Naive thymus-derived CD4-positive, alpha-beta T cell (primary cell): ENCODE results near the gene COLQ. TPM values are rescaled to one million over a fixed set of nuclear protein-coding genes. Genes with fewer than 3 reads are reported as not detected.

Source experiments
- ATAC-seq: fragments of 150-1000 bp; cut with Tn5 transposase; 2 replicates; pipeline ENCODE4 v1.10.0; 2021; ENCODE audit warnings: mild to moderate bottlenecking, moderate library complexity
- CTCF ChIA-PET: fragments of 350-600 bp; sonication (Branson Sonifier 250); formaldehyde crosslinking; loops from one replicate; lab custom pipeline; 2021; ENCODE audit warnings: antibody characterized with exemption; lab: Charles Lee
- POLR2A ChIA-PET: fragments of 350-600 bp; sonication (Branson Sonifier 250); formaldehyde crosslinking; loops from one replicate; lab custom pipeline; 2021; ENCODE audit warnings: antibody characterized with exemption, inconsistent platforms; lab: Charles Lee
- DNase-seq, 9 donors: peaks; one replicate each; pipeline versions ENCODE4 v3.0.0 to v3.0.0-alpha.2; 2020 to 2022; ENCODE audit warnings: mixed read lengths in 1 of 9
- H3K27ac ChIP-seq: one replicate; pipeline ENCODE4 v1.7.0; 2013; ENCODE audit warnings: mild to moderate bottlenecking, low read depth, low read length, moderate library complexity
- H3K27me3 ChIP-seq, 2 donors: one replicate each; pipeline ENCODE4 v1.7.0; 2013; ENCODE audit warnings: low read length in 2 of 2, mild to moderate bottlenecking in 2 of 2, moderate library complexity in 2 of 2; ENCODE audit not compliant: control insufficient read depth in 2 of 2, insufficient read depth in 2 of 2
- H3K36me3 ChIP-seq, 3 experiments: 1 replicate in 2 of 3; 2 replicates in 1 of 3; pipeline ENCODE4 v1.7.0; 2013; ENCODE audit warnings: low read length in 3 of 3, mild to moderate bottlenecking in 3 of 3, moderate library complexity in 1 of 3; ENCODE audit not compliant: insufficient read depth in 3 of 3, control insufficient read depth in 2 of 3
- H3K4me1 ChIP-seq, 2 donors: one replicate each; pipeline ENCODE4 v1.7.0; 2013; ENCODE audit warnings: low read length in 2 of 2, mild to moderate bottlenecking in 2 of 2, moderate library complexity in 1 of 2; ENCODE audit not compliant: control insufficient read depth in 2 of 2, insufficient read depth in 2 of 2
- H3K4me3 ChIP-seq: 2 replicates; pipeline ENCODE4 v1.7.0; 2013; ENCODE audit warnings: mild to moderate bottlenecking, low read length
- H3K9me3 ChIP-seq, 3 experiments: 1 replicate in 2 of 3; 2 replicates in 1 of 3; pipeline ENCODE4 v1.7.0; 2013; ENCODE audit warnings: low read length in 3 of 3; ENCODE audit not compliant: control insufficient read depth in 2 of 3
- H3K27ac Mint-ChIP-seq, 9 donors: one replicate each; pipeline ENCODE4 v1.8.0; 2020 to 2022; ENCODE audit warnings: mixed read lengths in 9 of 9, mild to moderate bottlenecking in 8 of 9, moderate library complexity in 5 of 9, inconsistent platforms in 2 of 9
- H3K27me3 Mint-ChIP-seq, 5 donors: one replicate each; pipeline ENCODE4 v1.8.0; 2021 to 2022; ENCODE audit warnings: mixed read lengths in 5 of 5, mild to moderate bottlenecking in 1 of 5
- H3K36me3 Mint-ChIP-seq, 5 donors: one replicate each; pipeline ENCODE4 v1.8.0; 2020 to 2022; ENCODE audit warnings: mixed read lengths in 5 of 5, mild to moderate bottlenecking in 3 of 5, inconsistent platforms in 1 of 5
- H3K4me1 Mint-ChIP-seq, 7 donors: one replicate each; pipeline ENCODE4 v1.8.0; 2020 to 2022; ENCODE audit warnings: mixed read lengths in 7 of 7, mild to moderate bottlenecking in 3 of 7, inconsistent platforms in 1 of 7
- H3K4me3 Mint-ChIP-seq, 10 donors: one replicate each; pipeline ENCODE4 v1.8.0; 2020 to 2022; ENCODE audit warnings: mild to moderate bottlenecking in 10 of 10, mixed read lengths in 10 of 10, moderate library complexity in 6 of 10, inconsistent platforms in 2 of 10
- H3K9me3 Mint-ChIP-seq, 11 donors: one replicate each; pipeline ENCODE4 v1.8.0; 2020 to 2022; ENCODE audit warnings: mixed read lengths in 11 of 11, mild to moderate bottlenecking in 4 of 11, inconsistent platforms in 1 of 11, moderate library complexity in 1 of 11
- intact Hi-C, 2 donors: fragments of 100-400 bp; cut with micrococcal nuclease; formaldehyde crosslinking; loops; one replicate each; pipeline ENCODE4 v1.15.1; 2023
- polyA plus RNA-seq, 2 donors: library from polyadenylated mRNA; unstranded; fragments of 300-500 nt; fragmentation: Illumina TruSeq; gene quantifications; one replicate each; pipeline ENCODE4 v1.2.3, GENCODE V29; 2021
- total RNA-seq, 6 experiments: library from RNA in 5 of 6; stranded (reverse) in 5 of 6; gene quantifications; 1 replicate in 5 of 6; 2 replicates in 1 of 6; pipeline ENCODE4 v1.2.3 and lab custom pipeline; 2021 to 2026

COLQ gene
- total RNA-seq (1 to 10 TPM; 3.1 to 6.6 (median 4.9) TPM), polyA plus RNA-seq (under 1 TPM; 0.26 TPM), total RNA-seq (lab: John Stamatoyannopoulos, UW) (6.2 reads per million, percentile 27 among the genes with 10 or more reads in this experiment)

DNA sequence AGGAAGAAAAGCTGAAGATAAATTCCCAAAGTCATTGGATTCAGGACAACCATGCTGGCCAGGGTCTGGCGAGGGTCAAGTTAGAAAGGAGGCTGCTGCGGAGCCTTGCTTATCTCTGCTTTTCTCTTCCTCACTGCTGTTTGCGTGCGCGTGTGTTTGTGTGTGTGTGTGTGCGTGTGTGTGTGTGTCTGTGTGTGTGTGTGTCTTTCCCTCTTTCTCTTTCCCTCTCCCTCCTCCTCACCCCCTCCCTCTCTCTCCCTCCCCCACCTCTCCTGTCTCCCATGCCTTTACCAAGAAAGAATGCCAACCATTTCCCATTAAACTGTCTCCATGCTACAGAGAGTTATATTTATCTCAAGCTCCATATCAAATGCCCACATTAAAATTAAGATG, at the start of gene COLQ:
TSS of gene COLQ (minus strand) at position 134 of the 393 bp plus-strand sequence. CDS start at position 53, 81 bp downstream.
- Mint-ChIP-seq H3K4me3 (peak within 1 kb of the TSS in 9 of 10 donors; percentile 25 to 85 (median 48)), H3K27me3 (peaks cover 0 to 14% (median 6%) of the 10 kb centered on the region in 5 donors), H3K9me3 (peaks cover 0 to 2% (median 0%) of the 10 kb centered on the region in 11 donors), H3K4me1 (peaks cover 7 to 21% (median 12%) of the 10 kb centered on the region in 7 donors), H3K27ac (peak within 1 kb of the TSS in 2 of 9 donors; percentile 7 to 12), H3K36me3 (peaks cover 0 to 4% (median 0%) of the 10 kb centered on the region in 5 donors)
- Histone ChIP-seq H3K27me3 (no peaks in the 10 kb centered on the region), H3K4me3 (no peak within 1 kb of the TSS), H3K4me1 (peaks cover 0 to 3% of the 10 kb centered on the region in 2 donors), H3K9me3 (no peaks in the 10 kb centered on the region), H3K27ac (no peak within 1 kb of the TSS), H3K36me3 (no peaks in the 10 kb centered on the region)
- CTCF ChIA-PET = interaction anchor here (0.8 kb wide), 1 partner anchor 321 kb away, joined by 3 read pairs; no protein-coding TSS in a partner anchor
- ATAC-seq (no peak), DNase-seq (no peak)
- POLR2A ChIA-PET = interaction anchor here (0.7 kb wide), 1 partner anchor 479 kb away, joined by 5 read pairs; no protein-coding TSS in a partner anchor
- intact Hi-C loops = no loop called here

DNA sequence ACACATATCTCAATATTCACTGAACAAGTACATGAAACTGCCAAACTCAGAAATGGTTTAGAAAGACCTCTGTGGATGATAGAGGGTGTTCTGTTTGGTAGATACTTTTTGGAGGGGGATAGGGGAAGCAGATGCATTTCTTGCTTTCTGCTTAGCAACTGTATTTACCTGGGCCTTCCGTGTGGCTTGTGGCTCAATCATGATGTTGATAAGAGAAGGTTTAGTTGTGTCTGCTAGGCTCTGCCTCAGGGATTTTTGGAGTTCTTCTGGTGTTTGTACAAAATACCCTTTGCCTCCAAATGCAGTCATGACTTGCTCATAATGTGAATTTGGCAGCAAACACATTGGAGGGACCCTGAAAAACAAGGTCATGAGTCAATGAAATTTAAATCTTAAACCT, 41.7 kb upstream of the COLQ start:
- H3K36me3 ChIP-seq = peaks cover 7 to 72% (median 27%) of the 10 kb centered on the region in 3 experiments
- no peaks in the 10 kb centered on the region for H3K4me1 ChIP-seq
- intact Hi-C loops = no loop called here
- no peak for DNase-seq
- CTCF ChIA-PET = no interaction called here
- Mint-ChIP-seq H3K9me3 (peaks cover 0 to 2% (median 0%) of the 10 kb centered on the region in 11 donors), H3K4me1 (peaks cover 0 to 10% (median 0%) of the 10 kb centered on the region in 7 donors), H3K4me3 (no peak overlapping the region), H3K36me3 (peaks cover 5 to 60% (median 33%) of the 10 kb centered on the region in 5 donors), H3K27me3 (no peaks in the 10 kb centered on the region), H3K27ac (peak overlapping the region in 3 of 9 donors; percentile 9 to 90 (median 58))
- no peaks in the 10 kb centered on the region for H3K9me3 ChIP-seq
- no peak overlapping the region for H3K4me3 ChIP-seq
- H3K27ac ChIP-seq = no peak overlapping the region
- ATAC-seq = no peak
- H3K27me3 ChIP-seq = no peaks in the 10 kb centered on the region
- POLR2A ChIA-PET = no interaction called here

DNA sequence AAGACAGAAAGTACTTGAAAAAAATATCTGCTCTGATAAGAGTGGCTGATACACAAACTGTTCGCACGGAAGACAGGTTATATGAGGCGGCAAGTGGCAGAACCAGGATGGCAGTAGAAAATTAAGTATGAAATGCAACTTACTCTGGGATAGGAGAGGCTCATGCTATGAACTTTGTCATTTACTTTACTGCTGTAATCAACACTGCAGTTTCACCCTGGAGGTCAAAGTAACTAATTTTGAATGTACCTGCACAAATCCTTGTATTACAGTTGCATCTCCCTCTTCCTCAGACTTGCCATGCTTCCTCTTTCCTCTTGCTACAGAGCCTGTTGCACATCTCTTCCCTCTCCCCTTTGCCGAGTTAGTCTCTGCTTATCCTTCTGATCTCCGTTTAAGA, 41.1 kb upstream of the COLQ start:
- Histone ChIP-seq H3K4me1 (peaks cover 0 to 3% of the 10 kb centered on the region in 2 donors), H3K4me3 (no peak overlapping the region), H3K9me3 (no peaks in the 10 kb centered on the region), H3K27ac (no peak overlapping the region), H3K27me3 (no peaks in the 10 kb centered on the region), H3K36me3 (peaks cover 7 to 66% (median 21%) of the 10 kb centered on the region in 3 experiments)
- H3K36me3 Mint-ChIP-seq = peaks cover 5 to 54% (median 28%) of the 10 kb centered on the region in 5 donors
- no peak for ATAC-seq
- peaks cover 0 to 2% (median 0%) of the 10 kb centered on the region in 11 donors for H3K9me3 Mint-ChIP-seq
- intact Hi-C loops = no loop called here
- POLR2A ChIA-PET = no interaction called here
- DNase-seq = no peak
- CTCF ChIA-PET = no interaction called here
- peak overlapping the region in 4 of 9 donors; percentile 13 to 90 (median 56) for H3K27ac Mint-ChIP-seq
- no peak overlapping the region for H3K4me3 Mint-ChIP-seq
- peaks cover 0 to 9% (median 4%) of the 10 kb centered on the region in 7 donors for H3K4me1 Mint-ChIP-seq
- no peaks in the 10 kb centered on the region for H3K27me3 Mint-ChIP-seq

DNA sequence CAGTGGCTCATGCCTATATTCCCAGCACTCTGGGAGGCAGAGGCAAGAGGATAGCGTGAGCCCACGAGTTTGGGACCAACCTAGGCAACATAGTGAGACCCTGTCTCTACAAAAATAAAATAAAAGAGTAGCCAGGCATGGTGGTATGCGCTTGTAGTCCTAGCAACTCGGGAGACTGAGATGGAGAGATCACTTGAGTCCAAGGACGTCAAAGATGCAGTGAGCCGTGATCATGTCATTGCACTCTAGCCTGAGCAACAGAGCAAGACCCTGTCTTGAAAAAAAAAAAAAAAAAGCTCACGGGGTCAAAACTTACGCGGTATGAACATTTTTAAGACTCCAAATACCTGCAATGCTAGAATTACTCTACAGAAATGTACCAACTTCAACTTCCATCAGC, 37.1 kb upstream of the COLQ start:
- ATAC-seq (no peak), DNase-seq (no peak)
- Histone ChIP-seq H3K9me3 (no peaks in the 10 kb centered on the region), H3K27me3 (no peaks in the 10 kb centered on the region), H3K27ac (no peak overlapping the region), H3K4me3 (no peak overlapping the region), H3K4me1 (peaks cover 0 to 15% of the 10 kb centered on the region in 2 donors), H3K36me3 (peaks cover 0 to 33% (median 0%) of the 10 kb centered on the region in 3 experiments)
- no peaks in the 10 kb centered on the region for H3K9me3 Mint-ChIP-seq
- no peaks in the 10 kb centered on the region for H3K27me3 Mint-ChIP-seq
- H3K27ac Mint-ChIP-seq = no peak overlapping the region
- H3K4me3 Mint-ChIP-seq = no peak overlapping the region
- H3K4me1 Mint-ChIP-seq = peaks cover 0 to 30% (median 11%) of the 10 kb centered on the region in 7 donors
- ChIA-PET CTCF (interaction anchor here (0.6 to 0.7 kb wide), 2 partner anchors 69 to 476 kb away, joined by 3 to 4 read pairs; no protein-coding TSS in a partner anchor), POLR2A (no interaction called here)
- H3K36me3 Mint-ChIP-seq = peaks cover 5 to 42% (median 25%) of the 10 kb centered on the region in 5 donors
- intact Hi-C loops = loop anchor here (5.0 to 10.0 kb wide), 3 partner anchors 151 to 454 kb away; no protein-coding TSS in a partner anchor

DNA sequence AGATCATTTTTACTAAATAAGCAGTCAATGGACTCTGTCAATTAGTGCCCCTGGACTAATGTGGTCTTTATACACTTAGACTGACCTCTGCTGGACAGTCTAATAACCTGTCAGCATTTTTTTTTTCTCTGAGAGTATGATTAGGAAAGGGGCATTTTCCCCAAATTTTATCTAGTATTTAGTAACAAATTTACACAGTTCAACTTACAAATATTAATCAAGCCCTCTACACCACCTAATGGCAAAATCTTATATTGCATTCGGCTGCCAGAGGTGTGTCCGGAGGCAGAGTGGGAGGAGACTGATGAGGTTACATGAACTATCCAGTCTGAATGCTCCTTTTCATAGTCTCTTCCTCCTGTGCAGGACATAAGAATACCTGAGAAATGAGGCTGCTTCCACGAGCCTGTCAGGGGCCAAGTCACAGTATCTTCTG, 36.0 kb upstream of the COLQ start:
- Mint-ChIP-seq H3K9me3 (no peaks in the 10 kb centered on the region), H3K27me3 (no peaks in the 10 kb centered on the region), H3K4me3 (peak overlapping the region in 1 of 10 donors; percentile 0), H3K36me3 (peaks cover 0 to 42% (median 17%) of the 10 kb centered on the region in 5 donors), H3K27ac (peak overlapping the region in 2 of 9 donors; percentile 19 to 64), H3K4me1 (peaks cover 0 to 35% (median 11%) of the 10 kb centered on the region in 7 donors)
- Histone ChIP-seq H3K27ac (no peak overlapping the region), H3K4me3 (no peak overlapping the region), H3K27me3 (no peaks in the 10 kb centered on the region), H3K4me1 (peaks cover 0 to 15% of the 10 kb centered on the region in 2 donors), H3K36me3 (peaks cover 0 to 22% (median 0%) of the 10 kb centered on the region in 3 experiments), H3K9me3 (no peaks in the 10 kb centered on the region)
- intact Hi-C loops = loop anchor here (1.0 to 10.0 kb wide), 10 partner anchors 130 to 453 kb away; partner anchors contain the start of genes CAPN7 (in 2 of the 2), EAF1 (in 2 of the 2) and METTL6 (in 2 of the 2)
- peak; percentile 92 for ATAC-seq
- POLR2A ChIA-PET = interaction anchor here (1.3 kb wide), 1 partner anchor 352 kb away, joined by 3 read pairs; the partner anchor contains the start of gene CAPN7
- peak; percentile 13 to 73 (median 62) for DNase-seq
- CTCF ChIA-PET = no interaction called here

DNA sequence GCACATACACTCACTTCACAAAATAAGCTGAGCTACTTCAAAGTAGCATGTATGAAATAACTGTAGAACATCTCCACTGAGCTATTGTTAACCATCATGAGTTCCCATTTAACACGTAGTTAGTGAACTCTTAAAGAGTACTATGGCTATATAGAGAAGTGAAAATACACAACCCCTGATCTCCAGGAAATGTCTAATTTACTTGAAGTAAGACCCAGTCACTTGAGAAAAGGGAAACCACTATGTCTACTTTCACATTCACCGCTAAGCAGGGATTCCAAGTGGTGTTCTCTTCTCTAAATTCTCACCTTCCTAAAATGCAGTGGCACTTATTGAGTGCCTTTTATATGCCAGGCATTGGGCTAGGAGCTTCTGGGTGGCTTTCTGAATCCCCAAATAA, 35.0 kb upstream of the COLQ start:
- H3K4me3 ChIP-seq = no peak overlapping the region
- H3K36me3 Mint-ChIP-seq = peaks cover 0 to 48% (median 19%) of the 10 kb centered on the region in 5 donors
- H3K9me3 ChIP-seq = no peaks in the 10 kb centered on the region
- H3K27me3 ChIP-seq = no peaks in the 10 kb centered on the region
- ChIA-PET POLR2A (interaction anchor here (1.3 kb wide), 1 partner anchor 351 kb away, joined by 3 read pairs; the partner anchor contains the start of gene CAPN7), CTCF (interaction anchor here (0.6 to 1.1 kb wide), 3 partner anchors 235 to 356 kb away, joined by 3 read pairs; no protein-coding TSS in a partner anchor)
- no peak for DNase-seq
- peaks cover 0 to 18% (median 0%) of the 10 kb centered on the region in 3 experiments for H3K36me3 ChIP-seq
- peak overlapping the region in 1 of 10 donors; percentile 55 for H3K4me3 Mint-ChIP-seq
- no peak overlapping the region for H3K27ac ChIP-seq
- no peaks in the 10 kb centered on the region for H3K27me3 Mint-ChIP-seq
- H3K27ac Mint-ChIP-seq = peak overlapping the region in 3 of 9 donors; percentile 26 to 68 (median 29)
- intact Hi-C loops = loop anchor here (1.0 to 10.0 kb wide), 5 partner anchors 20 to 452 kb away; partner anchors contain the start of gene CAPN7 (in 1 of the 2)
- no peaks in the 10 kb centered on the region for H3K9me3 Mint-ChIP-seq
- peaks cover 0 to 15% of the 10 kb centered on the region in 2 donors for H3K4me1 ChIP-seq
- H3K4me1 Mint-ChIP-seq = peaks cover 0 to 37% (median 11%) of the 10 kb centered on the region in 7 donors
- peak; percentile 75 for ATAC-seq
